LNCaP clone FGC (cell line): ENCODE results near the gene SRGAP3.

Source experiments
- DNase-seq: peaks from one replicate; pipeline ENCODE4 v3.0.0-alpha.2; 2011; ENCODE audit warnings: low read depth
- H3K4me3 ChIP-seq: 2 replicates; pipeline ENCODE4 v1.5.1; 2011; ENCODE audit warnings: mild to moderate bottlenecking, low read depth, low read length, control low read depth
- TF ChIP-seq, protein P1 (sequence below): IDR thresholded peaks from 2 replicates; pipeline ENCODE4 v1.5.1; 2012; ENCODE audit warnings: mild to moderate bottlenecking; ENCODE audit not compliant: control insufficient read depth, insufficient read depth; ENCODE audit errors: extremely low read depth

The SRGAP3 gene

GRCh38 chr3:9009976-9010545 is 239.4 kb downstream of the SRGAP3 start:
- no peak overlapping the region for H3K4me3 ChIP-seq
- TF ChIP-seq, protein P1, sequence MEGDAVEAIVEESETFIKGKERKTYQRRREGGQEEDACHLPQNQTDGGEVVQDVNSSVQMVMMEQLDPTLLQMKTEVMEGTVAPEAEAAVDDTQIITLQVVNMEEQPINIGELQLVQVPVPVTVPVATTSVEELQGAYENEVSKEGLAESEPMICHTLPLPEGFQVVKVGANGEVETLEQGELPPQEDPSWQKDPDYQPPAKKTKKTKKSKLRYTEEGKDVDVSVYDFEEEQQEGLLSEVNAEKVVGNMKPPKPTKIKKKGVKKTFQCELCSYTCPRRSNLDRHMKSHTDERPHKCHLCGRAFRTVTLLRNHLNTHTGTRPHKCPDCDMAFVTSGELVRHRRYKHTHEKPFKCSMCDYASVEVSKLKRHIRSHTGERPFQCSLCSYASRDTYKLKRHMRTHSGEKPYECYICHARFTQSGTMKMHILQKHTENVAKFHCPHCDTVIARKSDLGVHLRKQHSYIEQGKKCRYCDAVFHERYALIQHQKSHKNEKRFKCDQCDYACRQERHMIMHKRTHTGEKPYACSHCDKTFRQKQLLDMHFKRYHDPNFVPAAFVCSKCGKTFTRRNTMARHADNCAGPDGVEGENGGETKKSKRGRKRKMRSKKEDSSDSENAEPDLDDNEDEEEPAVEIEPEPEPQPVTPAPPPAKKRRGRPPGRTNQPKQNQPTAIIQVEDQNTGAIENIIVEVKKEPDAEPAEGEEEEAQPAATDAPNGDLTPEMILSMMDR: no peak
- no peak for DNase-seq

GRCh38 chr3:9008550-9009255 is 240.7 kb downstream of the SRGAP3 start:
- no peak for DNase-seq
- TF ChIP-seq, protein P1: no peak
- H3K4me3 ChIP-seq: no peak overlapping the region

DNA sequence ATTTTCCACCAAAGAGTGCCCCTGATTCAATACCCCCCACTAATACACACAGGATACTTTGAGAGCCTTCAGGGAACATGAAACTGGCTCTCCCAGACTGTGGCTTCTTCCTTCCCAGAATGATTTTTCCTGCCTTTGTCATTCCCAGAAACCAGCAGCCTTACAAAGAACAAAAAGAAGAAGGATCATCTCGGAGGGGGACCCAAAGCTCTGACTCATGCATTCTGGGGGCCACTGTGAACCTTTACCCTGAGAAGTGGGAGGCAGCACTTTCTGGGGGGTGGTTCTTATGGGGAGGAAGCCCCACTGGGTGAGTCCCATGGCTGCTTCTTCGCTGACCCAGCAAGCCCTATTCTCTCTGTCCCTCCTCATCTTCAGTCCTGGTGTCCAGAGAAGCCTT is 241.5 kb downstream of the SRGAP3 start:
- TF ChIP-seq, protein P1: no peak

DNA sequence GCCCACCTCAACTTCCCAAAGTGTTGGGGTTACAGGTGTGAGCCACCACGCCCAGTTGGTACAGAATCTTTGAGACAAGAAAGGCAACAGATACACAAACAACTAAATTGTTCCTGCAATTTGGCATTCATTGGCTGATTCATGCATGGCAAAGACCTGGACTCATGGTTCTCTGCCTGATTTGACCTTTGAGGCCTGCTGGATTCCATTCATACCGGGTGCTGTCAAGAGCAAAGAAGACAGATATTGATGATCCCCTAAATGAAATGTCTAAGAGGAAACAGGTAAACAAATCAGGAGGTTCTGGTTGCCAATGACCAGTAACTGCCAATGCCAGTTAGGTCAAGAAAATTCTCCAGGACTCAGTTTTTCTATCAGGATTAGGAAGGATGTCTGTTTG is 242.2 kb downstream of the SRGAP3 start:
- no peak for DNase-seq
- H3K4me3 ChIP-seq: no peak overlapping the region
- TF ChIP-seq, protein P1: no peak

More for the DNA sequence above, 241.5 kb downstream of the SRGAP3 start:
- no peak for DNase-seq
- no peak overlapping the region for H3K4me3 ChIP-seq

DNA sequence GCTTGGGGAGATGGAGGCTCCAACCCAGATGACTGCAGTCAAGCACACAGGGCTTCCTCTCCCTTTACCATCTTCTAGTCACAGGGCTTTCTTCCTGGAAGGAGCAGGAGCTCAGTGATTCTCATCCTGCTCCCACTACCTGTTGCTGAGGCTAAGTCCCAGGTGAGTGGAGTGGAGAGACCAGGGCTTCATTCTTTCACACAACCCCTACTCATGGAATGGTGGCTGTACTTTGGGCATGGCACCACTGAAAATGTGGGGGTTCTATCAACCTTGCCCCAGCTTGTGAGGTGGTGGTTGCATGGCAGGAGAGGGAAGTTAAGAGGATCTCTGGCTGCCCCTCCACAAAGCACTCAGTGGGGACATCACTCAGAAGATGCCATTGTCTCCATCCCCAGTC is 249.4 kb downstream of the SRGAP3 start:
- TF ChIP-seq, protein P1: no peak

DNA sequence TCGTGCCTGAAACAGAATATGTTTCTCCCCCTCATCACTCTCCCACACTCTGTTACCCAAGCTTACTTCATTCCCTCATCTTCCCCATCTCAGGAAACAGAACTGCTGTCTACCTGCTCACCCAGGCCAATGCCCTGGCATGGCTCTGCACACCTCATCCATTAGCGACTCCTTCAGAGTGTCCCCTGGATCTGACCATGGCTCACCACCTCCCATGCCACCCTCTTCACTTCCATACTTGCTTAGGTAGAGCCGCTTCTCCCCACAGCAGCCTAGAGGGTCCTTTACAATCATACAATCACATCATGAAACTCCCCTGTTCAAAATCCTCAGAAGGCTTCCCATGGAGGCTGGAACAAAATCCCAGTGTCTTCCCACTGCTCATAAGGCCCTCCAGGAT is 252.3 kb downstream of the SRGAP3 start:
- TF ChIP-seq, protein P1: no peak
- no peak overlapping the region for H3K4me3 ChIP-seq
- no peak for DNase-seq

More for the DNA sequence above, 249.4 kb downstream of the SRGAP3 start:
- H3K4me3 ChIP-seq: no peak overlapping the region
- DNase-seq: no peak
